ENCODE data around the gene SNAPC2.

DNA sequence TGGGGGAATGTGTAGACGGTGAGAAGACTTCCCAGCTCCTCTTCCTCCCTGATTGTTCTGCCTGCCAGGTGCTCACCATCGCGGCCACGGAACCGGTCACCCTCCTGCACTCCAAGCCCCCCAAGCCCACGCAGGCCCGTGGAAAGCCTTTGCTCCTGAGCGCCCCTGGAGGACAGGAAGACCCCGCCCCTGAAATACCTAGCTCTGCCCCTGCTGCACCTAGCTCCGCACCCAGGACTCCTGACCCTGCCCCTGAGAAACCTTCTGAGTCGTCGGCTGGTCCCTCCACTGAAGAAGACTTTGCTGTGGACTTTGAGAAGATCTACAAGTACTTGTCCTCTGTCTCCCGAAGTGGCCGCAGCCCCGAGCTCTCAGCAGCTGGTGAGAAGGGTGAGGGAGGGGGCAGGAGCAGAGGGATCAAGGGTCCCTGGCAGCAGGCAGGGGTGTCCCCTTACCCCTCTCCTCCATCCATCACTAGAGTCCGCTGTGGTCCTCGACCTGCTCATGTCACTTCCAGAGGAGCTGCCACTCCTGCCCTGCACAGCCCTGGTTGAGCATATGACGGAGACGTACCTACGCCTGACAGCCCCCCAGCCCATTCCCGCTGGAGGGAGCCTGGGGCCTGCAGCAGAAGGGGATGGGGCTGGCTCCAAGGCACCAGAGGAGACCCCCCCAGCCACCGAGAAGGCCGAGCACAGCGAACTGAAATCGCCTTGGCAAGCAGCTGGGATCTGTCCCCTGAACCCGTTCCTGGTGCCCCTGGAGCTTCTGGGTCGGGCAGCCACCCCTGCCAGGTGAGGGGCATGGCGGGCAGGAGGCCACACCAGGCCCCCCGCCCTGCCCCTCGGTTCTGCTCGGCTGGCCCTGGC, 2.1 kb downstream of the SNAPC2 start:
- TF ChIP-seq, protein P1, sequence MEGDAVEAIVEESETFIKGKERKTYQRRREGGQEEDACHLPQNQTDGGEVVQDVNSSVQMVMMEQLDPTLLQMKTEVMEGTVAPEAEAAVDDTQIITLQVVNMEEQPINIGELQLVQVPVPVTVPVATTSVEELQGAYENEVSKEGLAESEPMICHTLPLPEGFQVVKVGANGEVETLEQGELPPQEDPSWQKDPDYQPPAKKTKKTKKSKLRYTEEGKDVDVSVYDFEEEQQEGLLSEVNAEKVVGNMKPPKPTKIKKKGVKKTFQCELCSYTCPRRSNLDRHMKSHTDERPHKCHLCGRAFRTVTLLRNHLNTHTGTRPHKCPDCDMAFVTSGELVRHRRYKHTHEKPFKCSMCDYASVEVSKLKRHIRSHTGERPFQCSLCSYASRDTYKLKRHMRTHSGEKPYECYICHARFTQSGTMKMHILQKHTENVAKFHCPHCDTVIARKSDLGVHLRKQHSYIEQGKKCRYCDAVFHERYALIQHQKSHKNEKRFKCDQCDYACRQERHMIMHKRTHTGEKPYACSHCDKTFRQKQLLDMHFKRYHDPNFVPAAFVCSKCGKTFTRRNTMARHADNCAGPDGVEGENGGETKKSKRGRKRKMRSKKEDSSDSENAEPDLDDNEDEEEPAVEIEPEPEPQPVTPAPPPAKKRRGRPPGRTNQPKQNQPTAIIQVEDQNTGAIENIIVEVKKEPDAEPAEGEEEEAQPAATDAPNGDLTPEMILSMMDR (IDR thresholded peaks at IDR 0.05): no peak
- TF ChIP-seq POLR2A (IDR thresholded peaks at IDR 0.05): no peak

Measured in Peyer's patch (tissue), 4 donors.